GM12873 (cell line): ENCODE data around the gene OTUD6A.

ENCODE experiments used
- CTCF ChIP-seq: IDR thresholded peaks from 2 replicates; pipeline ENCODE4 v1.5.1; 2012; ENCODE audit warnings: low read depth, mild to moderate bottlenecking, moderate library complexity, low read length, control low read depth; ENCODE audit not compliant: insufficient read depth; ENCODE audit errors: missing control alignments

The OTUD6A gene

GRCh38 chrX:70038515-70038914, 23.7 kb upstream of the OTUD6A start:
- no peak for TF ChIP-seq CTCF

- TF ChIP-seq CTCF: no peak
Measured at GRCh38 chrX:70038951-70039350, 23.3 kb upstream of the OTUD6A start.

- TF ChIP-seq CTCF: no peak
Measured at GRCh38 chrX:70039758-70040157, 22.5 kb upstream of the OTUD6A start.

GRCh38 chrX:70041993-70042392, 20.3 kb upstream of the OTUD6A start:
- no peak for TF ChIP-seq CTCF

- peak; percentile 13 for TF ChIP-seq CTCF
Measured at GRCh38 chrX:70042399-70043371, 19.6 kb upstream of the OTUD6A start.

GRCh38 chrX:70043685-70044084, 18.6 kb upstream of the OTUD6A start:
- TF ChIP-seq CTCF: no peak

GRCh38 chrX:70044541-70045245, 17.6 kb upstream of the OTUD6A start:
- TF ChIP-seq CTCF: no peak
